Fibroblast of the conjunctiva (primary cell): ENCODE measurements around the gene ELMOD2.
A peak's percentile ranks its signal among the peaks of the same experiment; 100 is the strongest.
"Not testable (repeated sequence)": the region's sequence is repeated elsewhere in the genome, so short reads cannot be mapped to it uniquely, and the experiment has no call there.

Experiments used
- DNase-seq: peaks from one replicate; pipeline ENCODE4 v3.0.0-alpha.2; 2010; ENCODE audit warnings: low read depth

The ELMOD2 gene

GRCh38 chr4:140523857-140524742, at the start of gene ELMOD2:
TSS of gene ELMOD2 (plus strand) at chr4:140524168. CDS start at chr4:140525429, 1,261 bp downstream.
- DNase-seq = peak; percentile 96

DNA sequence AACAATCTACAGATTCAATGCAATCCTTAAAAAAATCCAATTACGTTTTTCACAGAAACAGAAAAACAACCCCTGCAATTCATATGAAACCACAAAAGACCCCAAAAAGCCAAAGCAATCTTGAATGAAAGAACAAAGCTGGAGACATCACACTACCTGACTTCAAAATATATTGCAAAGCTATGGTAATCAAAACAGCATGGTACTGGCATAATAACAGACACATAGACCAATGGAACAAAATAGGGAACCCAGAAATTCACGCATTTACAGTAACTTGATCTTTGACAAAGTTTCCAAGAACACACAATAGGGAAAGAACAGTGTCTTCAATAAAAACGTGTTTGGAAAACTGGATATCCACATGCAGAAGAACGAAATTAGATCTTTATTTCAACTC, 40.5 kb upstream of the ELMOD2 start:
- no peak for DNase-seq

DNA sequence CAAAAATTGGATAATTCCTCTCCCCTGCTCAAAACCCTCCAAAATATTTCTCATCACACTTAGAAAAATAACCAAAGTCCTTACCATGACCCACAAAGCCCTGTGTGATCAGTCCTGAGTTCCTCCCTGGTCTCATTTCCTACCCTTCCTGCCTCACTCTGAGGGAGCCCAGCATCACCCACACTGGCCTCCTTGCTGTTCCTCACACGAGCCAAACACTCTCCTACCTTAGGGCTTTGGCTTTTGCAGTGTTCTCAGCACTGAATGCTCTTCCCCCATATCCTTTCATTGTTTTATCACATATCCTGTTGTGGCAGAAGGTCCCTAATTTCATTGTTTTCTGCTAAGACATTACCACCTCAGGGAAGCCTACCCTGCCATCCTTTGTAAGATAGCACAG, 38.0 kb upstream of the ELMOD2 start:
- no peak for DNase-seq

DNA sequence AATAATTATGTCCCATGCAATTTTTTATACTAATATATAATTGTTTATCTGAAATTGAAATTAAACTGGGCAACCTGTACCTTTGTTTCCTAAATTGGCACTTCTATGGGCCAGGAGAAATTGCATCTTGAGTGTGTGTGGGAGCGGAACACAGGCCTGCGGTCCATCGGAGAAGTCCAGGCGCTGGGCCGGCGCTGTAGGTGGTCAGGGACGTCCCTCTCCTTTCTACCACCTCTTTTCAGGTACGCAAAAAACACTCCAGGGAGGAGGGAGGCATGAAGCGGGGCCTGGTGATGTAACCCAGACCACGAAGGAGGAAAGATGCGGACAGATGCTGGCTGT, 26.6 kb upstream of the ELMOD2 start:
- no peak for DNase-seq

- DNase-seq = no peak
These were observed 26.0 kb upstream of the ELMOD2 start, which contains the start of gene MGAT4D for GRCh38 chr4:140497747-140498636. TSS of gene MGAT4D (minus strand) at chr4:140498293. CDS start at chr4:140498222, 71 bp downstream.

- DNase-seq = no peak
These were observed 24.6 kb upstream of the ELMOD2 start for GRCh38 chr4:140499391-140499790.

DNA sequence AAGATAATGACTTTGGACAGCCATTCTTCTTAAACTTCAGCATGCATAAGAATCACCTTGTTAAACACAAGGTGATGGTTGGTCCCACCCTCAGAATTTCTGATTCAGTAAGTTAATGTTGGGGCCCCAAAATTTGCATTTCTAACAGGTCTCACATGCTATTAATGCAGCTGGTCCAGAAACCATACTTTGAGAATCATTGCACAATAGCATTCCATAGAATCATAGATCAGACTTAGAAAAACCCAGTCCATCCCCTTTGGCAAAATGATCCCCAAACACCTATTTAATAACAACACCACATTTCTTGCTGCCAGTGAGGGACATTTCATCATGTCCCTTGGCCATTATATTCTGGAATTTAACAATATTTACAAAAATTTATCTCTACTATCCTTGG, 19.7 kb upstream of the ELMOD2 start:
- DNase-seq = no peak

DNA sequence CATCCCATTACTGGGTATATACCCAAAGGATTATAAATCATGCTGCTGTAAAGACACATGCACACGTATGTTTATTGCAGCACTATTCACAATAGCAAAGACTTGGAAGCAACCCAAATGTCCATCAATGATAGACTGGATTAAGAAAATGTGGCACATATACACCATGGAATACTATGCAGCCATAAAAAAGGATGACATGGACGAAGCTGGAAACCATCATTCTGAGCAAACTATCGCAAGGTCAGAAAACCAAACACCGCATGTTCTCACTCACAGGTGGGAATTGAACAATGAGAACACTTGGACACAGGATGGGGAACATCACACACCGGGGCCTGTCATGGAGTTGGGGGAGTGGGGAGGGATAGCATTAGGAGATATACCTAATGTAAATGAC, 10.2 kb upstream of the ELMOD2 start:
- not testable (repeated sequence) for DNase-seq

- no peak for DNase-seq
These were observed 8.5 kb upstream of the ELMOD2 start for GRCh38 chr4:140515423-140515822.

DNA sequence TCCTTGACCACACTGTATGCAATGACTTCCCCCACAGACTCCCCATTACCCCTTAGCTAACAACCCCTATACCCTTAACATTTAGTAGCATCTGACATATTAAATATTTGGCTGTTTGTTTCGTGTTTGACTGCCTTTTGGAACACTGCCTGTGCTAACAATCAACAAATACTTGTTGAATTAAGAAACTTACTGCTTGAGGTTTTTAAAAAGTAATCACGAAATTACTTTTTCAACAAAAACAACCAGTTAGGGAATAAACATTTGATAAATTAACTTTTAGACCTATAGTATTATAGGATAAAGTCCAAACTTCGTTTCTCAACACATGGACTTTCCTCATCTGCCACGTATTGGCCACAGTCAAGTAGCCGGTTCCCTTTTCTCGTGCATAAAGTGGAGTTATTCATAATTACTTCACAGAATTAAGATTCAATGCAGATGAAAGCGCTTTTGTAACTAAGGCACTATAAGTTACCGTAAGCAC, 555 bp upstream of the ELMOD2 start:
- DNase-seq = no peak

DNA sequence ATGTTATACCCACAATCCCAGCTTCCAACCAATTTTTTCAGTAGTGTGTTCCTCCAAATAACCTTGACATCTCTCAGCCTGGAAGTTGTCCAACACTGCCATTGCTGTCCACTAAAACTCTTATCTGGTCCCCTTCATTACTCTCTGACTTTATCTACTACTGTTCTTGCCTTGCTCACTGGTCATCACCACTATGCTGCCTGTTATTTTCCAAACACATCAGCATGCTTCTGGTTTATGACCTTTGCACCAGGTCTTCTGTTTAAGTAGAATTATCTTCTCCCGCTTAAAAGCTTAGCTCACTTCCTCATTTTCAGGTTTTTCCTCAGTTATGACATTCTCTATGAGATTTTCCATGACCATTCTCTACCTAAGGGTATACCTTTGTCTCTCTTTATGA, 5.5 kb downstream of the ELMOD2 start:
- DNase-seq = no peak

DNA sequence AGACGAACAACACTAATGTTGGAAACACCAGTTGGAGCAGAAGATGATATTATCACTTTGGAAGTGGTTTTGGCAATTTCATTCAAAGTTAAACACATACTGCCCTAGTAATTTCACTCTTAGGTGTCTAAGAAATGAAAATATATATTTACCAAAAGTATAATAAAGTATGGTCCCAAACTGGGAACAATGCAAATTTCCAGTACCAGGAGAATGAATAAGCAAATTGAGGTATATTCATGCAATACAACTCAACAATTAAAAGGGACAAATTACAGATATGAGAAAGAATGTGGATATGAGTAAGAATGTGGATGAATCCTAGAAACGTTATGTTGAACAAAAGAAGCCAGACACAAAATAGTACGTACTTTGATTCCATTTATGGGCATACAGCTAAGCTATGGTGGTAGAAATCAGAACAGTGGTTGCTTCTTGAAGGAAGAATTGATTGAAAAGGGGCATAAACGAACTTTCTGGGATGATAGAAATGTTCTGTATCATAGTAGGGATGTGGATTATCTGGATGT, 10.0 kb downstream of the ELMOD2 start:
- no peak for DNase-seq

- no peak for DNase-seq
These were observed 32.6 kb downstream of the ELMOD2 start for GRCh38 chr4:140556372-140557085.

DNA sequence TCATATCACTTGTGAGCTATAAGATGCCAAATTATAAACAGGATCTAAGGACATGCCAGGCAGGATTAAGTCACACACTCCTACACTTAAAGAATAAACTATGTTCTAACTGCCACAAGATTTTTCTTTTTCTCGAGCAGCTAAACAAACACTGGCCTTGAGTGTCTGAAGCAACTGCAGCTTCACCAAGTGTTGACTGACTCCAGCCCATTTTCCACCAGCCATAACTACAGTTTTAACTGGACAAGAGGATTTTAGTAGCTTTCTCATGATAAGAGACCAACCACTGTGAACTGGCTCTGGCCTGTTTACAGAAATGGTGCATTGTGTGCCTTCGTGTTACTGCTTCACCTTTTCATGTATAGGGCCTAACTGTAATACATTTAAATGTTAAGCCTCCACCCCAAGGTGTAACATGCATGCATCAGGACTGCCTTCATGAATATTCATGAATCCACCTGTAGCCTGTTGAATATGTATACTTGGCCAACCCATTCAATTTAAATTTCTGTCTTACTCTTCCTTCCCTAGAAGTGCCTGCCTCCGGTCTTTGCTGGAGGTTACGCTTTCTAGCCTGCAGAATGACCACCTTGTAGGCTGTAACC, 34.0 kb downstream of the ELMOD2 start:
- no peak for DNase-seq

DNA sequence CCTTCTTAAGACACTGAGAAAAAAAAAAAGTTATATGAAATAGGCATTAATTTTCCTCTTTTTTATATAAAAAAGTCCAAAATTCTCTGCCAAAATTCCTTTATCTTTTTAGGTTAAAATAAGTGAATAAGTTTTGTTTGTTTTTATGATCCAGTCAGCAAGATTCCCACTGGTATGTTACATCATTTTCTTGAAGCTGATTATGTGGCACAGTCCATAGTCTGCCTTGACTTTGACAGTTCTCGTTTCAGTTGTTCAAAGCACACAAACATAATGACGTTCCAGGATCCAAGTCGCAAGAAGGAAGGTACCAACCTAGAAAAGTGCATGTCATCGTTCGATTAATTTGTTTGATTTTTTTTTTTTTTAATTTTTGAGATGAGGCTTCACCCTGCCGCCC, 35.7 kb downstream of the ELMOD2 start:
- no peak for DNase-seq

DNA sequence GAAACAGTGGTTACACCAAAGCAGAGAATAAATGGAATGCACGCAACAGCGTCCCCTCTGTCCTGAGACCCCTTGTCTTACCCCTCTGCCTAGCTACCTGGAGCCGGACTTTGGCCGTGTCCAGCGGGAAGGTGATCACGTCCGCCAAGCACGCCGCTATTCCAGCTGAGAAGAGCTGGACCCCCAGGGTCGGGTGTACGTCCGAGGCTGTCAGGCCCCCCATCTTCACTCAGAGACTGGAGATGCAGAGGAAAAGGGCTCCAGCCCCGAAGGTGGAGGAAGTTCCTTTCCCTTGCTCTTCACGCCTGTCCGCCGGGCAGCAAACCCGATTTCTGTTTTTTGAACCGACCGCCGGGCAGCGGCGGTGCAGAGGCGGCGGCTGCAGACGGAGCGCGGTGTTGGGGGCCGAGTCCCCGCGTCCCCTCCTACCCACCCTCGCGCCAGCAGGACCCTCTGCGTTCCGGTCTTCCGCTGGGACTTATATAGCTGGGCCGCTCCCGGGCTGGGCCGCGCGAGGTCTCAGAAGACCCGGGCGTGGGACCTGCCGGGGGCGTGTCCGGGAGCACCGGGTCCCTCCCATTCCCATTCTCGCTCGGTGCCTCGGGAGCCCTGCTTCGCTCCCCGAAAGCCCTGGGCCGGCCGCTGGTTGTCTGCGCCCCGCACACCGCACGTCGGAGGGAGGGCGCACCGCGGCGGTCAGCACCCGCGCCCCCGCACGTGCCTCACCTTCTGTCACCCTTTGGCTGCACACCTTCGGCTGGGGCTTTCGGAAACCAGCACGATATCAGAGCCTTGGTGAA, 44.7 kb downstream of the ELMOD2 start, which contains the start of gene UCP1:
Gene UCP1 (minus strand): TSS at position 455 of the 800 bp plus-strand sequence. CDS start 232 bp downstream, at position 223.
- no peak for DNase-seq

GRCh38 chr4:140569307-140569638, 45.3 kb downstream of the ELMOD2 start:
- no peak for DNase-seq

DNA sequence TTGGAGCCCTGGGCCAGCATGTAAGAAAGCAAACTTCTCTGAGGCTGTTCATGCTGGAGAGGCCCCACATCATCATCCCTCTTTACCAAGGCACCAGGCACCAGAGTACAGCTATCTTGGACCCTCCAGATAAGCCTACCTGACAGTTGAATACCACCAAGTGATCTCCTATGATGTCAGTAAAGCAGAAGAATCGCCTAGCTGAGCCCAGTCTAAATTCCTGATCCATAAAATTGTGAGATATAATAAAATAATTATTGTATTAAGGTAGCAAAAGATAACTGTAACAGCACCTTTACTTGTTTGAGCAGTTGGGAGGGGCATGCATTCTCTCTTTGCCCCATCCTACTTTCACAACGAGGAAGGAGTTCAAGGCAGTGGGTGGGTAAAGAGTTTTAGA, 47.7 kb downstream of the ELMOD2 start:
- no peak for DNase-seq

- DNase-seq = no peak
These were observed 51.5 kb downstream of the ELMOD2 start for GRCh38 chr4:140575489-140575888.

DNA sequence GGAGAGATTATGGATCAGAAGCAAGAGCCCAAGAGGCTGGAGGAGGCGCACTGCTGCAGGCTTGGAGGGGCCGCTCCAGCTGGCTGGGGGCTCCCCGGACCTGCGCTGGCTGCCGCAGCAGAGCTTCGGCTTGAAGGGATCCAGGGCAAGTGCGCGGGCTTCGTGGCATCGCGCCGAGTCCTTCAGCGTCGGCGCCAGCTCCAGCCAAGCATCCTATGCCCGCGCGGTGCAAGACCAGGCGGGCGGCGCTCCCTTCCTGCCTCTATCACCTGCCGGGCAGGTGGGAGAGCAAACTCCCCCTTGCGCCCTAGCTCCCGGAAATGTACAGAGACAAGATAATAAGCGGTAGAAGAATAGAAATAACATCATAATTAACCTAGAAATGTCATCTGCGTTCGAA, 55.3 kb downstream of the ELMOD2 start:
- no peak for DNase-seq

- DNase-seq = no peak
These were observed 57.1 kb downstream of the ELMOD2 start for GRCh38 chr4:140581078-140581477.
